Astrocyte of the spinal cord (primary cell): ENCODE measurements around the gene NMNAT3.

ENCODE experiments used
- DNase-seq: peaks from one replicate; pipeline ENCODE4 v3.0.0; 2011; ENCODE audit warnings: low read depth, low spot score
- H3K4me3 ChIP-seq: 2 replicates; pipeline ENCODE4 v1.5.1; 2011; ENCODE audit warnings: low read depth, mild to moderate bottlenecking, low read length, moderate library complexity
- in situ Hi-C: cut with HindIII; loops from 2 replicates; pipeline ENCODE4 v1.10.0; 2017; ENCODE audit warnings: low sequenced_read_pairs
- TF ChIP-seq, protein P1 (sequence below): IDR thresholded peaks from 2 replicates; pipeline ENCODE4 v1.5.1; 2012; ENCODE audit warnings: low read depth, mild to moderate bottlenecking, low read length, inconsistent platforms

The NMNAT3 gene

DNA sequence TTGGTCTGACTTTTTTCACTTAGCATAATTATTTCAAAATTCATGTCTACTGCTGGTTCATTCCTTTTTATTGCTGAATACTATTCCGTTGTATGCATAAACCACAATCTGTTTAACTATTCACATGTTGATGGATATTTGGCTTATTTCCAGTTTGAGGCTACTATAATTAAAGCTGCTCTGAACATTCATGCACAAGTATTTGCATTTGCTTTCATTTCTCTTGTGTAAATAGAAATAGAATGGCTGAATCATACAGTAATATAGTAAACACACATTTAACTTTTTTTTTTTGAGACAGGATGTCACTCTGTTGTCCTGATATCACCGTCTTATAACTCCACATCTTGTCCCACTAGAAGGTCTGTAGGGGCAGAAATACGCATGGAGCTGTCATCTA, 57.3 kb downstream of the NMNAT3 start:
- in situ Hi-C loops: no loop called here
- H3K4me3 ChIP-seq: no peak overlapping the region
- DNase-seq: no peak
- TF ChIP-seq, protein P1, sequence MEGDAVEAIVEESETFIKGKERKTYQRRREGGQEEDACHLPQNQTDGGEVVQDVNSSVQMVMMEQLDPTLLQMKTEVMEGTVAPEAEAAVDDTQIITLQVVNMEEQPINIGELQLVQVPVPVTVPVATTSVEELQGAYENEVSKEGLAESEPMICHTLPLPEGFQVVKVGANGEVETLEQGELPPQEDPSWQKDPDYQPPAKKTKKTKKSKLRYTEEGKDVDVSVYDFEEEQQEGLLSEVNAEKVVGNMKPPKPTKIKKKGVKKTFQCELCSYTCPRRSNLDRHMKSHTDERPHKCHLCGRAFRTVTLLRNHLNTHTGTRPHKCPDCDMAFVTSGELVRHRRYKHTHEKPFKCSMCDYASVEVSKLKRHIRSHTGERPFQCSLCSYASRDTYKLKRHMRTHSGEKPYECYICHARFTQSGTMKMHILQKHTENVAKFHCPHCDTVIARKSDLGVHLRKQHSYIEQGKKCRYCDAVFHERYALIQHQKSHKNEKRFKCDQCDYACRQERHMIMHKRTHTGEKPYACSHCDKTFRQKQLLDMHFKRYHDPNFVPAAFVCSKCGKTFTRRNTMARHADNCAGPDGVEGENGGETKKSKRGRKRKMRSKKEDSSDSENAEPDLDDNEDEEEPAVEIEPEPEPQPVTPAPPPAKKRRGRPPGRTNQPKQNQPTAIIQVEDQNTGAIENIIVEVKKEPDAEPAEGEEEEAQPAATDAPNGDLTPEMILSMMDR: no peak

DNA sequence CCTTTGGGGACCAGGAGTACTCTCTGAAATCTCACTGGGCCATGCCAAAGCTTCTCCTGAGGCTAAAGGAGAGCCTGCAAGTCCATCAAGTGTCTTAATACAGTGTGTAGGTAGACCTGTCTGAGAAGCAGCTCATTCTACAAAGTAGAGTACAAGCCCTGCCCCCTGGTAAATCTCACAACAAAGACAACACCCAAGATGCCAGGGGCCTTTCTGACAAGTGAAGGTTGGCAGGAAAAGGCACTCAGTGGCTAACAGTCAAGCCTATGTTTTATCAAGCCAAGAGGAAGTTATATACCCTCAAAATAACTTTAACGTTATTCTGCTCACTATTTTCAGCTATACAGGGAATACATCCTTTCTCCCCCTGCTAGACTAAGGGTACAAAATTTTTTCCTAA, 58.3 kb downstream of the NMNAT3 start:
- no peak for DNase-seq
- in situ Hi-C loops: no loop called here
- TF ChIP-seq, protein P1: no peak
- no peak overlapping the region for H3K4me3 ChIP-seq

DNA sequence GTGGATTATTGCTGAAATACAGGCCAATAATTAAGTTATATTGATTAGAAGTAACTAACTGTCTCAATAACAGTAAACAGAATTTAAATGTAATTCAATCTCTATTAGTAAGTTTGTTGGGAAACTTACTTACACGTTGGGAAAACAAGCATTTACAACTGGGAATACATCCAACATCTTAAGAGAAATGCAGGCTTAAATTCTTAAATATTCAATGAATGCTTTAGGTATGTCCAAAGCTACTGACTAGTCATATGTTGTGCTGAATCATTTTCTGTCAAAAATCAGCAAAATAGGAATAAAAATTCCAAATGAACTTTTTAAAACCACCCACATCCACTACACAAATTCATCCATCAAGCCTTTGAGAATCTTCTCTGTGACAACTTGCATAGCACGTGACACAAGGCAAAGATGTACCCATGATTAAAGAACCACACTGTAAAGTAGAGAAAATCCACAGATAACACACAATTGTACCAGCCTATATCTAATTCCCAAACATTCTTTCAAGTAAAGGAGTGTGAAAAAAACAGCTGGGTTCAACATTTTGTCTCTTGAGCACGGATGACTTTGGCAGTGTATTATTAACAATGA, 60.0 kb downstream of the NMNAT3 start:
- DNase-seq: no peak
- no peak overlapping the region for H3K4me3 ChIP-seq
- TF ChIP-seq, protein P1: no peak
- in situ Hi-C loops: no loop called here

DNA sequence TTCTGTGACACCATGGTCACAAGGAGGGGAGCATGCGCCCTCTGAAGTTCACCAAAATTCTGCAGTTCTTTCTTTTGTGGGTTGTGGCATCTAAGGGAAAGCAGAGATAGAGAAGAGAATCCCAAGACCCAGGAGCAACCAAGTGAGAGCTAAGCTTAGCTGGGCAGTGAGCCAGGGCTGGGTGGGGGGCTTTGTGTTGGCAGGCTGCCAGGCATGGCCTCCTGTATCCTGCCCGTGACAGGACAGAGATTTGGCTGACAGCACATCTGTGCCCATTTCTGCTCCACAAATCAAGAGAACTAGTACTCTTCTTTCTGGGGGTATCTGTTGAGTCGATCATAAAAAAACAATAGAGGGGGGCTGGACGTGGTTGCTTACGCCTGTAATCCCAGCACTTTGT, 66.2 kb downstream of the NMNAT3 start:
- H3K4me3 ChIP-seq: no peak overlapping the region
- TF ChIP-seq, protein P1: no peak
- DNase-seq: no peak
- in situ Hi-C loops: no loop called here

DNA sequence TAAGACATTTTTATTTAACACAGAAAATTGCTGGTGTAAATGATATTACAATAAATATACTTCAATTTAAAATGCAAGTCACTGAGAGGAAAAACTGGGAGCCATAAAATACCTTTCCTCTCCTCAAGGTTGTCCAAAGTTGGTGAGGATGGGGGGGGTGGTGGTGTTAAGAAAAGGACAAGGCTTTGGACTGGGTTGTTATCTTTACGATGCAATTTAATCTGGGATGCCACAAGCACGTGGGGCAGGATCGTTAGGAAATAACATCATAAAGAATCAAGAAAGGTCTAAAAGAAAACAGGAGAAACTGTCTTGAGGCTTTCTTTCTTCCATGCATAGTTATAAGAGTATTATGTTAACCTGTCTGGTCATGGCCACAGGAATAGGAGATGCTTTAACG, 66.9 kb downstream of the NMNAT3 start:
- no peak for DNase-seq
- in situ Hi-C loops: no loop called here
- H3K4me3 ChIP-seq: no peak overlapping the region
- TF ChIP-seq, protein P1: no peak

DNA sequence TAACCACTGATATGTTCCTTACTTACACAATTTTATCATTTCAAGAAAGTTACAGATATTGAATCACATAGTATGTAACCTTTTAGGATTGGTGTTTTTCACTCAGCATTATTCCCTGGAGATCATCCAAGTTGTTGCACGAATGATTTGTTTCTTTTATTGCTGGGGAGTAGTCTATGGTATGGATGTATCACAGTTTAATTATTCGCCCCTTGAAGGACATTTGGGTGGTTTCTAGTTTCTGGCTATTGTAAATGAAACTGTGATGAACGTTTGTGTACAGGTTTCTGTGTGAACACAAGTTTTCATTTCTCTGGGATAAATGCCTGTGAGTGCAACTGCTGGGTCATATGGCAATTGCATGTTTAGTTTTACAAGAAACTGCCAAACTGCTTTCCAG, 68.8 kb downstream of the NMNAT3 start:
- TF ChIP-seq, protein P1: no peak
- H3K4me3 ChIP-seq: no peak overlapping the region
- DNase-seq: no peak
- in situ Hi-C loops: no loop called here

DNA sequence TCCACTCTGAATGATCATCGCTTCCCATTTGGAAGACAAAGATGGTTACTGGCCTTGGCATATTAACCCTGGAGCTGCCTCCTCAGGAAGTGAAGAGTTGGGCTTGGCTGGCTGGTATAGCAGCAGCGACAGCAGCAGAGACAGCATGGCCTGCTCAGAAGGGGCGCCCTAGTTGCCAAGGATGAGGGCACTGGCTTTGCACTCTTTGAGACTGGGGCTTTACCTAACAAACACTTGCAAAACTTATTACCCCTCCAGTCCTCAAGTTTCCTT, 69.7 kb downstream of the NMNAT3 start:
- no peak overlapping the region for H3K4me3 ChIP-seq
- in situ Hi-C loops: no loop called here
- TF ChIP-seq, protein P1: no peak
- no peak for DNase-seq
